H1 (cell line): ENCODE results near the gene SYMPK. TPM values are rescaled to one million over a fixed set of nuclear protein-coding genes. Genes with fewer than 3 reads are reported as not detected.

Experiments
- CHD1 ChIP-seq: IDR thresholded peaks from 2 replicates; pipeline ENCODE4 v1.6.1; 2012; ENCODE audit warnings: low read depth, low read length, improper control_type of control experiment
- GABPA ChIP-seq: IDR thresholded peaks from 2 replicates; pipeline ENCODE4 v1.6.1; 2011; ENCODE audit warnings: mild to moderate bottlenecking, low read length, moderate library complexity, borderline replicate concordance; ENCODE audit not compliant: insufficient read depth
- JUN ChIP-seq: IDR thresholded peaks from 2 replicates; pipeline ENCODE4 v1.6.1; 2011; ENCODE audit warnings: low read depth, mild to moderate bottlenecking, improper control_type of control experiment, low read length
- POLR2A ChIP-seq, 2 experiments: IDR thresholded peaks; 1 replicate in 1 of 2; 2 replicates in 1 of 2; pipeline ENCODE4 v1.6.1; 2011; ENCODE audit warnings: low read depth in 2 of 2, low read length in 2 of 2, mild to moderate bottlenecking in 2 of 2; ENCODE audit errors: control extremely low read depth in 1 of 2
- POLR2AphosphoS5 ChIP-seq: IDR thresholded peaks from 2 replicates; pipeline ENCODE4 v1.6.1; 2011; ENCODE audit warnings: low read depth, low read length
- POU5F1 ChIP-seq: IDR thresholded peaks from 2 replicates; pipeline ENCODE4 v1.6.1; 2011; ENCODE audit warnings: low read depth, mild to moderate bottlenecking, low read length, moderate library complexity
- SIN3A ChIP-seq, 2 experiments: IDR thresholded peaks in 1 of 2; conservative IDR thresholded peaks in 1 of 2; 2 replicates each; pipeline ENCODE4 v1.6.1; 2011 to 2012; ENCODE audit warnings: low read length in 2 of 2, improper control_type of control experiment in 1 of 2, low read depth in 1 of 2, mild to moderate bottlenecking in 1 of 2
- SIRT6 ChIP-seq: IDR thresholded peaks from one replicate; pipeline ENCODE4 v1.7.1; 2012; ENCODE audit warnings: low read length, inconsistent platforms
- SP2 ChIP-seq: IDR thresholded peaks from 2 replicates; pipeline ENCODE4 v1.6.1; 2012; ENCODE audit warnings: mild to moderate bottlenecking, low read length, inconsistent platforms
- SUZ12 ChIP-seq: fragments of 200-600 bp; sonication (generic); IDR thresholded peaks from 2 replicates; pipeline ENCODE4 v1.6.1; 2012; ENCODE audit warnings: mild to moderate bottlenecking, inconsistent platforms, low read length, moderate library complexity, mixed read lengths
- TAF1 ChIP-seq: IDR thresholded peaks from 2 replicates; pipeline ENCODE4 v1.6.1; 2011; ENCODE audit warnings: mild to moderate bottlenecking, low read depth, low read length
- TEAD4 ChIP-seq: IDR thresholded peaks from 2 replicates; pipeline ENCODE4 v1.6.1; 2012; ENCODE audit warnings: low read depth, low read length, inconsistent platforms, mixed read lengths
- USF2 ChIP-seq: IDR thresholded peaks from 2 replicates; pipeline ENCODE4 v1.6.1; 2011; ENCODE audit warnings: low read length, improper control_type of control experiment
- YY1 ChIP-seq: IDR thresholded peaks from 2 replicates; pipeline ENCODE4 v1.6.1; 2011; ENCODE audit warnings: low read depth, mild to moderate bottlenecking, low read length
- polyA plus RNA-seq, 7 experiments: library from polyadenylated mRNA; depleted of rRNA in 3 of 7; stranded (reverse) in 5 of 7; unstranded in 2 of 7; fragments of >200 nt in 5 of 7; fragments of 200-250 nt in 2 of 7; gene quantifications; 1 replicate in 5 of 7; 2 replicates in 1 of 7; 4 replicates in 1 of 7; pipeline versions ENCODE4 v1.2.1 to v1.2.3, GENCODE V29; 2011 to 2013; ENCODE audit warnings: missing spikeins in 2 of 7, mixed read lengths in 2 of 7
- total RNA-seq: library from RNA; stranded (reverse); fragmentation: NEBNext Ultra II Directional; extraction: Animal tissue kit (Norgen Biotek cat#: 25700); gene quantifications from 2 replicates; pipeline ENCODE4 v1.2.1, GENCODE V29; 2021

Gene SYMPK
- total and polyA plus RNA-seq, 2 of the 8 experiments (the other 6 are each of a cell fraction or from before 2014, with no cell fraction given) = 93.6 to 99.5 TPM

- no peak for TF ChIP-seq USF2
- no peak; a peak in 1 of 4 replicates for TF ChIP-seq SIN3A (conservative IDR thresholded peaks at IDR 0.05 in 1 of 2, IDR thresholded peaks at IDR 0.05 in 1 of 2; ENCODE audit: low read depth in 1 of 2, low read length in 2 of 2)
- TF ChIP-seq TAF1 = peak; percentile 82
- TF ChIP-seq POU5F1 = no peak
- no peak for TF ChIP-seq SIRT6
- no peak for TF ChIP-seq TEAD4
- TF ChIP-seq YY1 = peak; percentile 93
- TF ChIP-seq POLR2AphosphoS5 = no peak
- TF ChIP-seq JUN = no peak
- no peak for TF ChIP-seq CHD1
- TF ChIP-seq GABPA = peak; percentile 82; the same call in 1 of the 2 replicates
- TF ChIP-seq POLR2A (IDR thresholded peaks at IDR 0.05; ENCODE audit: control extremely low read depth in 1 of 2, low read depth in 2 of 2, low read length in 2 of 2) = peak in 1 of 2 experiments; percentile 80; a peak in 1 of 3 replicates
- 0 out of 2 replicates have a peak, but pooled peaks have one; percentile 16 for TF ChIP-seq SP2
- no peak for TF ChIP-seq SUZ12
These were observed 70.3 kb downstream of the SYMPK start, which contains the start of gene DMWD (continued) for GRCh38 chr19:45792470-45793177.
